ENCODE data around the gene SOX6.
A peak's percentile ranks its signal among the peaks of the same experiment; 100 is the strongest.
"Not testable (repeated sequence)": the region's sequence is repeated elsewhere in the genome, so short reads cannot be mapped to it uniquely, and the experiment has no call there.

SOX6 gene

DNA sequence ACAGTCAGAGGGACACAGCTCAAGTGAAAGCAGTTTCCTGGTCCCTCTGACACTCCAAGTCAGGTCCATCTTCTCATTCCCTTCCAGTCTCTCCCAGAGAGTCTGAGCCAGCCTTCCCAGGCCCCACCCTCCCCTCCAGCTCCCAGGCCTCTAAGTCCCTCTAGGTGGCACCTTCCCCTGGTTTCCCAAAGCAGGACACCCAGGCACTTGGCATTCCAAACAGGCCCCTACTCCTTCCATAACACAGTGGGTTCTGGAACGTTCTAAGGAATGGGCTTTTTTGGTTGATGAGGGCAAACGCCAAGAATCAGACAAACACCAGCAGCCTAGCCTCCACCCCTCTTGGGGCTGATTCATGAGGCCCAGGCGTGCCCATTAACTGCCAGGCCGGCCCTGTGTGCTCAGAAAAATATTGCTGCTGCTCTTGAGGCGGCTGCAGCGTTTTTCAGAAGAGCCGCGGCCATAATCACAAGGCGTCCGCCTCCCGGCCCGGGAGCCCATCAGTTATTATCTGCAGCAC, 418.7 kb downstream of the SOX6 start:
- DNase-seq = peak in 2 of 56 donors; percentile 11 to 13

DNA sequence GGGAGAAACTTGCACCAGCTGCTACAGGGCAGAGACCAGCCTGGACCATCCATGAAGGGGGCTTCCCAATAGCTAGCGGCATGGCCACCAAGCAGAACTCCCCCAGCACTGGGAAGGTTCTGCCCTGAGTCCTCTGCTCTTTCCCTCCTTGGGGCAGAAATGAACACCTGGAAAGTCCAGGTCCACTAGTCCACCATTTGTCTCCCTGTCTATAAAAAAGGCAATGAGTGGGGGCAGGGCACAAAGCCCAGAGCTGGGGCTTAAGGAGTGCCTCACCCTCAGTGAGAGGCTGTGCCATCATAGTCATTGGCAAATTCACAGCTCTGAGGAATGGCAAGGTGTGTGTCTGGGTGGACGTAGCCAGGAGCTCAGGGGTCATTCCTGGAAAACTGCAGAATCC, 420.3 kb downstream of the SOX6 start:
- DNase-seq = no peak

DNA sequence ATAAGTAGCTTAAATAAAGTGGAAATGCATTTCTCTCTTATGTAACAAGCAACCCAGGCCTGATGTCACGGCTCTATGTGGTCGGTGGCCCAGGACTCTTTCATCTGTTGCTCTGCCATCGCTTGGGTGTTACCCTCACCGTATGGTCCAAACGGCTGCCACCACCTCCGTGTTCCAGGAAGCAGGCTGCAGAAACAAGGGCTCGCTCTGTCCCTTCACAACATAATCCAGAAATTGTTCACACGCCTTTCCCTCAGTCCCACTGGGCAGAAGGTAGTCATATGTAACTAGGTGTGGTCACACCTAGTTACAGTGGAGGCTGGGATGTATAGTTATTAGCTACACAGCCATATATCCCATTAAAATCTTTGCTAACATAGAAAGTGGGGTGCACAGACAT, 421.0 kb downstream of the SOX6 start:
- no peak for DNase-seq

DNA sequence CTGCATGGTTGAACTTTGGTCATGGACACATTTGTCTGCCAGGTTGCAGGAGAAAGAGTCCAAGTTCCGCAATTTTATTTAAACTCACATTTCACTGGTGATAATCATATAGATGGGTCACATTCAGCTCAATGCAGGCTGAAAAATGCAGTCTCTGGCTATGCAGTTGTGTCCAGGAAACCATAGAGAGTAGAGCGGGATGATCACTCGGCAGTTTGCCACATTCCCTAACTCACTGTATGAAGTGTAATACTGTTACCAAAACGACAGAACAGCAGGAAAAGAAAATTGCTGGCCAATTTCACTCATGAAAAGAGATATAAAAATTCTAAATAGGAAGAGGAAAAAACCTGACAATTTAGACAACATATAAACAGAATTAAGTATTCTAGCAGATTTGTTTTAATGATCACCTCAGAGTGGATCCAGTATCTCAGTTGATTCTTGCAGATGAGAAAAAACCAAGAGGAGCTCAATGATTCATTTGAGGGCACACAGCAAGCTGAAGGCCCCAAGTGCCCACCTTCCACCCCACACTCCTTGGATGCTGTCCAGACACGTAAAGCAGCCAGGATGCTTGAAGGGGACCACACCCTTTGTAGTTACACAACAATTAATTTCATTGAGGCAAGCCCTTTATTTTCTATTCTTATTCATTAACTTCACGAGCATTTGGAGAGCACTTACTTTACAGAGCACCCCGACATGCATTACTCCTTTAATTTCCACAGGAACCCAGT, 422.3 kb downstream of the SOX6 start:
- DNase-seq = no peak

DNA sequence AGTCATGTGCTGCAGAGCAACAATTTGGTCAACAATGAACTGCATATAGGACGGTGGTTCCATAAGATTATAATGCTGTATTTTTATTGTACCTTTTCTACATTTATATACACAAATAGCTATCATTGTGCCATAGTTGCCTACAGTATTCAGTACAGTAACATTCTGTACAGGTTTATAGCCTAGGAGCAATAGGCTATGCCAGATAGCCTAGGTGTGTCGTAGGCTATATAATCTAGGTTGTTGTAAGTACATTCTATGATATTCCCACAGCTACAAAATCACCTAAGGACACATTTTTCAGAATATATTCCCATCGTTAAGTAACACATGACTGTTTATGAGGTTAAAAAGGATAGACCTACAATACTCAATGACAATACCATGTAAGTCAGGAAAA, 423.9 kb downstream of the SOX6 start:
- DNase-seq = no peak

DNA sequence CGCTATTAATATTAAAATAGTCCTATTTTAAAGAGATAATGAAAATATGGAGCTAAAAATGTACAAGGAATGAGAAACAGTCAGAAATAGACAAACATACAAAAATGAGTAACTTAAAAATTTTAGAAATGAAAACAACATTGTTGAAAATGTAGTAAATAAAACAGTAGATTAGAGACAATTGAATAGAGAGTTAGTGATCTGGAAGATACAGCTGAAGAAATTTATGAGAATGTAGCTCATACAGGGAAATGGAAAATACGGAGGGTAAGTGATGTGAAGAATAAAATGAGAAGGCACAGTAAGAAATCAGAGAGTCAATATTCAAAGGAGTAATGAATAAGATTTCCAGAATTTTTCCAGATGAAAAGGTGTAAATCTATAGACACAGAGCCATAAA, 424.8 kb downstream of the SOX6 start:
- DNase-seq = no peak

DNA sequence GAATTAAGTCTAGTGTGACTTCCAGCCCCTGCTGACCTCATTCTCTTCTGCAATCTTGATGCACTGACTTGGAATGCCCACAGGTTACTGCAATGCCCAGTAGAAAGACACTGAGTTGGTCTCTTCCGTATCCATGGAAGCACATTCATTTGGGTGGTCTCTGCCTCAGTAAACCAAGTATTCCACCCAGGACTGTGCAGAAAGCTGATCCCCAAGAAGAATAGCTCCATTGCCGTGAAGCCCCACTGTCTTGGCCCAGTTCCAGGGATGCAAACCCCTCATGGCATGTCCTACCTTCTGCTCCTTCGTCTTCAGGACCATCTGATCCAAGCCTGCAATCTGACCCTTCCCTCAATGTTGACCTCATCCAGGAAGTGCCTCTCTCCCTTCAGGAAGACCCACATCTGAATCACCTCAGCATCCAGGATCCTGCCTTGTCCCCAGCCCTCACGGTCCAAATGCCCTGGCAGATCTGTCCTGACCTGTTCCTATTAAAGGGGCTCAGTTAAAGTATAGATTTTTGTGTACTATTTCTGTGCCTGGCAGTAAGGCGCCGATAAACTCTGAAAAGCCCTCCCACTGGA, 425.8 kb downstream of the SOX6 start:
- DNase-seq = no peak

DNA sequence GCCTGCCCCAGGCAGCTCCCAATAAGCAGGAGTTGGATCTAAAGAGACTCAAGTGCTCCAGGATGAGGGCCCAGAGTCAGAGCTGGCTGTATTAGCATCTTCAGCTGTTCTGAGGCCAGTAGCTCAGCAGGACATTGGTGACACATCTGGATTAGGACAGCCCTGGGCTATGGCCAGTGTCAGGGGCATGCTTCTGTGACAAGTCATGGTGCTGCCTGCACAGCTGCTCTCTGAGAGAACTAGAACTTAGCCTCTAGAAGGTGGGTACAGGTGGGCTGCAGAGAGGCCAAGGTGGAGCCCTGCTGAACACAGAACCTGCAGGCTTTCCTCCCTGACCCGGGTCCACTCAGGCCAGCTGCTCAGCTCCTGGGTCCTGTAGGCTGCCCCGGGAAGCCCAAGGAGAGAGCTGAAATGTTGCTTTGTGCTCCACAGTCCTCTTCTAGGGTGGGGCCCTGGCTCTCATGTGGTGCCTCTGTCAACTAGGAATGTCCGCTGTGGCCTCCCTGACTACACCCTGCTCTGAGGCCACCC, 426.9 kb downstream of the SOX6 start:
- no peak for DNase-seq

DNA sequence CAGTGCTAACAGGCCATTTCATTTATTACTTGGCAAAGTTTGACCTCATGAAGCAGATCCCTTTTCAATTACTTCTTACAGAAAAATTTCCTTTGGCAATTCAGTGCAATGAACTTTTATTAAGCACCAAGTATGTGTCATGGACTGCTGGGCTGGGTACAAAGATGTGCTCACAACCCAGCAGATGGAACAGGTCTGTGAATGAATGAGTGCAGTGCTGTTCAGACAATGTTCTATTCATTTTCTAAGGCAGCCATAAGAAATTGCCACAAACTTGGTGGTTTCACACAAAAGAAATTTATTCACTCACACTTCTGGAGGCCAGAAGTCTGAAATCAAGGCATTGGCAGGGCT, 428.5 kb downstream of the SOX6 start:
- DNase-seq = no peak

DNA sequence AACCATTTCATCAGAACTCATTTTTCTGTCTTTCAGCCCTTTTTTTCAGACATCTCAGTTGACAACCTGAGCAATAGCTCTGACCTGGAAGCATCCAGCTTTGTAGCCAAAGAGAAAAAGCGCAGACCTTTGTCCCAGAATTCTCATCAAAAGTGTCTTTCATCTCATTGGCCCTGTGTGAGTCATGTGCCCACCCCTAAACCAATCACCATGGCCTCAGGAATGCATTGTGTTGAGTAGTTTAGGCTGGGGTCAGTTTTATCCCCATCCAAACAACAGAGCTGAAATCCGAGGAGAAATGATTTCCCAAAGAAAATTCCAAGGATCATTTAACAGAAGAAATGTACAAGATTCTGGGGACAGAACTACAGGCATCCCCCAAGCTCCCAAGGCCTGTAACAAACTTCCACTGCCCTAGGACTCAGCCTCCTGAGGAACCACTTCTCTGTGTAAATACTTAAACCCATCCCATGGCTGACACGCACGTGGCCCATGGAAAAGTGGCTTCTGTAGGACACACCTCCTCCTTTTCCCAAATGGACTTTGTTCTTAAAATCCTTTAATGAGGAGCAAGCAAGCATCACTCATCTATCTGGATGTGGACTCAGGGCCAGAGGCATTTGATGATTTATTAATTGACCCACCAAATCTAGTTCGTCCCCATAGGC, 429.0 kb downstream of the SOX6 start:
- DNase-seq = no peak

DNA sequence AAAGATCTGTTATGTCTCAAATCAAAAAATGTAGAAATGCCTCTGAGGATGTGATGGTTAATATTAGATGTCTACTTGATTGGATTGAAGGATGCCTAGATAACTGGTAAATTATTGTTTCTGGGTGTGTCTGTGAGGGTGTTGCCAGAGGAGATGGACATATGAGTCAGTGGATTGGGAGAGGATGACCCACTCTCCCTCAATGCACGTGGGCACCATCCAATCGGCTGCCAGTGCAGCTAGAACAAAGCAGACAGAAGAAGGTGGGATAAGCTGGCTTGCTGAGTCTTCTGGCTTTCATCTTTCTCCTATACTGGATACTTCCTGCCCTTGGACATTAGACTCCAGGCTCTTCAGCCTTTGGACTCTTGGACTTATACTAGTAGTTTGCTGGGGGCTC, 430.3 kb downstream of the SOX6 start:
- DNase-seq = no peak

DNA sequence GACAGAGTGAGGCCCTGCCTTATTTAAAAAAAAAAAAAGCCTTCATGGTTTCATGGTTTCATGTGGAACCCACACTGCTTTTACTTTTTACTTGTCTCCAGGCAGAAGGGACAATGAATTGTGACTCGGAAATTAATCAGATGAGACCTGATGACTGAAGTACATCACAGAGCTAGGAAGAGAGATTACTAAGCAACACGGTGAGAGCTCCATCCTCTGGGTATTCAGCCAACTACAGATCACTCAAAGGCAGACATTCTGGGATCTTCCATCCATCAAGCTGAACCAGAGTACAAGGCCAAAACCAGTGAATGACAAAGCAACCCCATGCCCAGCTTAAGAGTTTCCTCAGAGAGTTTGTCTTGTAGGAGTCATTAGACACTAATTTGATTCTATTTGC, 433.2 kb downstream of the SOX6 start:
- peak in 1 of 56 donors; percentile 15 for DNase-seq

DNA sequence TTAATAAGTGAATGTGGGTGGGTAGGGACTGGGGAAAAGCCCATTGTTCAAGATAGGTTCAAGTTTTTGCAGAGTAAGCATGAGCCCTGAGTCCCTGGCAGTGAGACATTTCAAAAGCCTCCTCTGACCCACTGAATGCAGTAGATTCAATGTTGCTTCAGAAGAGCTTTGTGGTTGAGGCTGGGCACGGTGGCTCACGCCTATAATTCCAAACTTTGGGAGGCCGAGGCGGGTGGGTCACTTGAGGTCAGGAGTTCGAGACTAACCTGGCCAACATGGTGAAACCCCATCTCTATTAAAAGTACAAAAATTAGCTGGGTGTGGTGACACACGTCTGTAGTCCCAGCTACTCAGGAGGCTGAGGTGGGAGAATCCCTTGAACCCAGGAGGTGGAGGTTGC, 433.6 kb downstream of the SOX6 start:
- DNase-seq = not testable (repeated sequence)

DNA sequence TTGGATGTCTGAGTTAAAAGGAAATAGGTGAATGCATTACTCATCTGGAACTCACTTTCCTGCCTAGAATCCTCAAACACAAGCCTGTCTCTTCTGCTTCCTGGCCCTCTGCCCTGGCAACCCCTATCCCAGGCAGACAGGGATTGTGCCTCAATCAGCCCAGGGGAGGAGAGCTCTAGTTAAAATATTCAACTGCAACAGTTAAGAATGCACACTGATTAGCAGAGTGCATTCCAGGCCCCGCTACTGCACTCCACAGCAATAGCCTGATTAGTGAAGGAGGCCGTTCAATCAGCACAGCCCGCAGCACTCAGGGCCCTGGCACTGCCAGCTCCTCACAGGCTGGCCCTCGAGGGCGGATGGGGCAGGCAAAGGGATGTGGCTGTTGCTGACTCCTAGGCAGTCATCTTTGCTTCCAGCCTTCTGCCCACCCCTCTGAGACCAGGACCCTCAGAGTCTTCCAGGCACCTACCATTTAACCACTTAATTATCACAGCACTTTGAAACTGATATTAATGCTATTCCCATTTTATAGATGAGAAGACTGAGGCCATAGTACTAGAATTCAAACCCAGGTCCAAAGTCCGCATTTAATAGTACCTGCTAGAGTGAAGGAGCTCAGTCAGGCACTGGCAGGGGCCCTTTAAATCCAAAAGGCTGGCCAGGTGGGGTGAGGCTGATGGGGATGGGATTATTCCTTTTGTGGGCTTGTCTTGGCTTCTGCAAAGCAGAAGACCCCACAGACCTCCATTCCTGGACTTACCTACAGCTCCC, 435.3 kb downstream of the SOX6 start:
- peak in 1 of 56 donors; percentile 34 for DNase-seq

DNA sequence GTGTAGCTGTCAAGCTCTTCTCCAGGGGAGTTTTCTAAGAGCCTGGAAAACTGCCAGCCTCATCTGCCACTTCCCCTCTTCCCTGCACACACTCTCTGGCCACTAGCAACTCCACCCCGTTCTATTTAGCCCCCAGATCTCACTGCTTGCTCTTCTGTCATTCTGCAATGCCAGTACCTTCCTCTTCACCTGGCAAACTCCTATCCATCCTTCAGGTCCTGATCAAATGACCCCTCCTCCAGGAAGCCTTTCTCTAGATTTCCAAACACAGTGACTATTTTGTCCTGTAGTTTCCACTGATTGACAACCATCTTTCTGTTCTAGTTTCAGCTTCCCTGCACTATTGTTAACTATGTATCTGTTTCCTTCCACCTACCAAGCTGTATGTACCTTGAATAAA, 437.7 kb downstream of the SOX6 start:
- no peak for DNase-seq

DNA sequence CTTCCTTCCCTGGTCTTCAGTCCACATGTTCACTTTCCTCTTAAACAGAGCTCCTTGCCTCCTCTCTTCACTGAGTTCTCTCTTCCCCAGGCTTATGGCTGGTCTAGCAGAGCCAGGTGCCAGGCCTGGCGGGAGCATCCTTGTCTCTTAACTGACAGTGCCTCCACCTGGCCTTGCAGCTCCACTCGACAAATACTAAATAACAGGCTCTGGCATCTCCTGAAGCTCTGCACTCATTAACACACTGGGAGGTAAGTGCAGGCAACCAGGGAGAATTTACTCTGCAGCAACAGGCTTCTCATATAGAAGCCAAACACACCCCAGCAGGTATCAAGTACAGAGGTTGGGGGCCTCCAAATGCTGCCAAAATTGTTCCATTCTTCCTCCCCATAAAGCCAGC, 438.1 kb downstream of the SOX6 start:
- no peak for DNase-seq

Data from nucleus accumbens (tissue), 56 donors.